Measurements from ENCODE around the gene ZBTB20.

DNA sequence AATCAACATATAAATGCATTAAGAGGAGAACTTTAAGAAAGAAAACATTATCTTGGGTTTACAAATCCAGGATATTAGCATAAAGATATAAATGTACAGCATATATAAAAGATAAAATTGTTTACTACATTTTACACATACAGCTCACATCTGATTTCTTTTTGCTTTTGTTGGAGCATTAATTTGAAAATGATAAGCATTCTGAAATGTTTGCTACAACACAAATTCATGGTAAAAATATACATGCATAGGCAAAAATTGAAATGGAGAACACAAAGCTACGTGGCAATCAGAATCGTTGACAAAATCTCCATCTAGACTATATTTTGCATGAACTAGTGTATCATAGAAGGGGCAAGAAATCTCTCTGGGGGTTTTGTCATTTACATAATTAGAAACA is 694.2 kb downstream of the ZBTB20 start:
- TF ChIP-seq POLR2A (IDR thresholded peaks at IDR 0.05) (no peak), POLR2AphosphoS5 (IDR thresholded peaks at IDR 0.05) (no peak)
- TF ChIP-seq, protein P1, sequence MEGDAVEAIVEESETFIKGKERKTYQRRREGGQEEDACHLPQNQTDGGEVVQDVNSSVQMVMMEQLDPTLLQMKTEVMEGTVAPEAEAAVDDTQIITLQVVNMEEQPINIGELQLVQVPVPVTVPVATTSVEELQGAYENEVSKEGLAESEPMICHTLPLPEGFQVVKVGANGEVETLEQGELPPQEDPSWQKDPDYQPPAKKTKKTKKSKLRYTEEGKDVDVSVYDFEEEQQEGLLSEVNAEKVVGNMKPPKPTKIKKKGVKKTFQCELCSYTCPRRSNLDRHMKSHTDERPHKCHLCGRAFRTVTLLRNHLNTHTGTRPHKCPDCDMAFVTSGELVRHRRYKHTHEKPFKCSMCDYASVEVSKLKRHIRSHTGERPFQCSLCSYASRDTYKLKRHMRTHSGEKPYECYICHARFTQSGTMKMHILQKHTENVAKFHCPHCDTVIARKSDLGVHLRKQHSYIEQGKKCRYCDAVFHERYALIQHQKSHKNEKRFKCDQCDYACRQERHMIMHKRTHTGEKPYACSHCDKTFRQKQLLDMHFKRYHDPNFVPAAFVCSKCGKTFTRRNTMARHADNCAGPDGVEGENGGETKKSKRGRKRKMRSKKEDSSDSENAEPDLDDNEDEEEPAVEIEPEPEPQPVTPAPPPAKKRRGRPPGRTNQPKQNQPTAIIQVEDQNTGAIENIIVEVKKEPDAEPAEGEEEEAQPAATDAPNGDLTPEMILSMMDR (IDR thresholded peaks at IDR 0.05 in 8 of 11, conservative IDR thresholded peaks at IDR 0.05 in 3 of 11) = no peak

Data from spleen (tissue), 7 donors.